K562 (cell line): Measurements from ENCODE around the gene DIAPH3. TPM values are rescaled to one million over a fixed set of nuclear protein-coding genes. Genes with fewer than 3 reads are reported as not detected.

Experiments
- ATAC-seq: fragments of 200-7000 bp; cut with Tn5 transposase; 3 replicates; pipeline ENCODE4 v1.9.1; 2020; ENCODE audit warnings: moderate library complexity
- BruUV-seq: library from RNA; stranded (reverse); fragments of 400-500 nt; replicated peaks from 2 replicates; lab custom pipeline; 2021; lab: Mats Ljungman, UMichigan
- CTCF ChIA-PET: fragments of 300-600 bp; formaldehyde crosslinking; extraction: SDS; loops from one replicate; lab custom pipeline; 2021; ENCODE audit warnings: low intra/inter-chr PET ratio; lab: Yijun Ruan, JAX
- POLR2A ChIA-PET: fragments of 300-600, 350-650 bp; sonication (Branson Sonifier 250); formaldehyde crosslinking; extraction: SDS; loops from one replicate; lab custom pipeline; 2021; ENCODE audit warnings: antibody characterized with exemption, inconsistent platforms; lab: Yijun Ruan, JAX
- DNase-seq, 4 experiments: peaks; one replicate each; pipeline versions ENCODE4 v3.0.0 to v3.0.0-alpha.2; 2011 to 2018; ENCODE audit warnings: low spot score in 3 of 4, mixed read lengths in 3 of 4; ENCODE audit errors: extremely low read depth in 1 of 4
- FAIRE-seq: peaks from 2 replicates; lab custom pipeline; 2011; peaks lifted over from hg19 to GRCh38; lab: Jason Lieb, UNC
- H2AFZ ChIP-seq: 2 replicates; pipeline ENCODE4 v1.6.0; 2011; ENCODE audit warnings: low read depth, low read length, control low read depth, inconsistent platforms
- H3K27ac ChIP-seq: fragments of 200-600 bp; 3 replicates; pipeline ENCODE4 v1.8.0; 2011; ENCODE audit warnings: low read depth, mild to moderate bottlenecking, control low read depth, inconsistent platforms, low read length, moderate library complexity, mixed read lengths; ENCODE audit errors: extremely low read depth
- H3K27me3 ChIP-seq, 2 experiments: fragments of 300-600 bp in 1 of 2; 2 replicates in 1 of 2; 3 replicates in 1 of 2; pipeline versions ENCODE4 v1.6.0 to v1.8.0; 2011; ENCODE audit warnings: inconsistent platforms in 2 of 2, low read length in 2 of 2, mild to moderate bottlenecking in 1 of 2, mixed read lengths in 1 of 2, moderate library complexity in 1 of 2; ENCODE audit not compliant: control insufficient read depth in 2 of 2, insufficient read depth in 2 of 2
- H3K36me3 ChIP-seq: fragments of 300-600 bp; 3 replicates; pipeline ENCODE4 v1.8.0; 2011; ENCODE audit warnings: mild to moderate bottlenecking, low read length, inconsistent platforms; ENCODE audit not compliant: control insufficient read depth, insufficient read depth
- H3K4me1 ChIP-seq, 2 experiments: fragments of 200-600 bp in 1 of 2; replicated peaks in 1 of 2; 2 replicates in 1 of 2; 3 replicates in 1 of 2; pipeline versions ENCODE4 v1.5.1 to v1.8.0; 2011; ENCODE audit warnings: inconsistent platforms in 2 of 2, low read length in 2 of 2, mild to moderate bottlenecking in 1 of 2, mixed read lengths in 1 of 2, moderate library complexity in 1 of 2; ENCODE audit not compliant: control insufficient read depth in 2 of 2, insufficient read depth in 2 of 2
- H3K4me2 ChIP-seq: 2 replicates; pipeline ENCODE4 v1.6.1; 2011; ENCODE audit warnings: low read length, control low read depth, inconsistent platforms, mixed read lengths; ENCODE audit not compliant: insufficient read depth
- H3K4me3 ChIP-seq: fragments of 200-600 bp; sonication (generic), shearing (Covaris generic); 2 replicates; pipeline ENCODE4 v1.5.1; 2016; ENCODE audit warnings: control low read depth, inconsistent platforms
- H3K79me2 ChIP-seq: fragments of 200-600 bp; 3 replicates; pipeline ENCODE4 v1.8.0; 2011; ENCODE audit warnings: low read length, inconsistent platforms; ENCODE audit not compliant: control insufficient read depth, insufficient read depth
- H3K9ac ChIP-seq, 2 experiments: 2 replicates each; pipeline versions ENCODE4 v1.6.0 to v1.6.1; 2011; ENCODE audit warnings: low read depth in 2 of 2, low read length in 2 of 2, control low read depth in 1 of 2, inconsistent platforms in 1 of 2, mild to moderate bottlenecking in 1 of 2, mixed read lengths in 1 of 2; ENCODE audit not compliant: insufficient read depth in 1 of 2
- H3K9me1 ChIP-seq: one replicate; pipeline ENCODE4 v1.6.0; 2011; ENCODE audit warnings: inconsistent platforms, mild to moderate bottlenecking, low read length, moderate library complexity; ENCODE audit not compliant: control insufficient read depth, insufficient read depth
- H3K9me3 ChIP-seq: replicated peaks from 2 replicates; pipeline ENCODE4 v1.5.1; 2011; ENCODE audit warnings: low read depth, low read length, inconsistent platforms; ENCODE audit not compliant: control insufficient read depth, insufficient read depth
- H4K20me1 ChIP-seq: replicated peaks from 2 replicates; pipeline ENCODE4 v1.6.1; 2011; ENCODE audit warnings: low read length, inconsistent platforms, mixed read lengths; ENCODE audit not compliant: control insufficient read depth, insufficient read depth
- CHCHD3 ChIP-seq: fragments of 250-450 bp; sonication (Bioruptor Pico); IDR thresholded peaks from 2 replicates; pipeline ENCODE4 v2.1.2; 2022; ENCODE audit warnings: mild to moderate bottlenecking
- E2F6 ChIP-seq, 2 experiments: IDR thresholded peaks; 2 replicates each; pipeline ENCODE4 v1.6.1; 2011; ENCODE audit warnings: borderline replicate concordance in 1 of 2, control low read depth in 1 of 2, low read depth in 1 of 2, low read length in 1 of 2, mild to moderate bottlenecking in 1 of 2, mixed read lengths in 1 of 2, moderate library complexity in 1 of 2; ENCODE audit not compliant: insufficient read depth in 1 of 2, insufficient read length in 1 of 2, poor library complexity in 1 of 2, severe bottlenecking in 1 of 2; ENCODE audit errors: extremely low read depth in 1 of 2
- GABPA ChIP-seq: fragments of 200-800 bp; sonication (Bioruptor generic); conservative IDR thresholded peaks from 2 replicates; pipeline ENCODE4 v1.6.1; 2016; ENCODE audit warnings: low read depth, missing genetic modification characterization, missing compliant biosample characterization
- GTF2B ChIP-seq: IDR thresholded peaks from 2 replicates; pipeline ENCODE4 v1.6.1; 2011; ENCODE audit not compliant: insufficient read length; ENCODE audit errors: extremely low read depth
- HLTF ChIP-seq: fragments of 450-650 bp; IDR thresholded peaks from 2 replicates; pipeline ENCODE4 v1.6.1; 2016
- KLF13 ChIP-seq: fragments of 450-650 bp; IDR thresholded peaks from 2 replicates; pipeline ENCODE4 v1.6.1; 2016; ENCODE audit warnings: missing genetic modification characterization, low read depth, mild to moderate bottlenecking, missing compliant biosample characterization, moderate library complexity, borderline replicate concordance
- NFRKB ChIP-seq: fragments of 450-650 bp; IDR thresholded peaks from 2 replicates; pipeline ENCODE4 v1.6.1; 2016; ENCODE audit warnings: low read depth
- NFYB ChIP-seq: IDR thresholded peaks from 2 replicates; pipeline ENCODE4 v1.6.1; 2011; ENCODE audit warnings: mild to moderate bottlenecking, moderate library complexity; ENCODE audit not compliant: insufficient read length; ENCODE audit errors: extremely low read depth
- PHF20 ChIP-seq: fragments of 450-650 bp; IDR thresholded peaks from 2 replicates; pipeline ENCODE4 v1.6.1; 2018; ENCODE audit not compliant: partially characterized antibody
- PREB ChIP-seq: sonication (generic); formaldehyde crosslinking; IDR thresholded peaks from 2 replicates; pipeline ENCODE4 v1.8.1; 2023; ENCODE audit warnings: mild to moderate bottlenecking, missing genetic modification reagents
- RAD51 ChIP-seq: fragments of 450-650 bp; IDR thresholded peaks from 2 replicates; pipeline ENCODE4 v1.7.1; 2016; ENCODE audit warnings: low read depth, mild to moderate bottlenecking, borderline replicate concordance
- ZFP91 ChIP-seq: sonication (generic); formaldehyde crosslinking; IDR thresholded peaks from 2 replicates; pipeline ENCODE4 v1.8.0; 2022; ENCODE audit warnings: mild to moderate bottlenecking, missing genetic modification reagents
- ZNF785 ChIP-seq: fragments of 250-450 bp; sonication (Bioruptor Pico); IDR thresholded peaks from 2 replicates; pipeline ENCODE4 v1.4.0; 2020; ENCODE audit warnings: mild to moderate bottlenecking
- WGBS: fragments of 100-300 bp; shearing (Covaris generic); methylation state at CpG from one replicate; pipeline ENCODE4 v1.1.6; 2016; ENCODE audit warnings: low coverage, mixed read lengths; ENCODE audit not compliant: insufficient coverage; ENCODE audit errors: missing lambda C conversion rate; 5-methylcytosine and 5-hydroxymethylcytosine counted together
- in situ Hi-C: fragments of 300-500 bp; cut with MboI; formaldehyde crosslinking; loops from 4 replicates; pipeline ENCODE4 v1.15.0; 2018; ENCODE audit warnings: inconsistent platforms, mixed read lengths
- intact Hi-C: fragments of 100-400 bp; cut with micrococcal nuclease; formaldehyde crosslinking; loops from 2 replicates; pipeline ENCODE4 v1.14.2; 2022
- polyA plus RNA-seq, 8 experiments: library from polyadenylated mRNA; depleted of rRNA in 4 of 8; stranded (reverse) in 5 of 8; unstranded in 3 of 8; fragments of >200 nt; fragmentation: Nextera tagmentation in 2 of 8; fragmentation: Illumina TruSeq in 1 of 8; extraction: Ambion mirVana in 2 of 8; extraction: Trizol in 1 of 8; gene quantifications; 2 replicates each; pipeline versions ENCODE4 v1.2.1 to v1.2.3, GENCODE V29; 2011 to 2014; ENCODE audit warnings: inconsistent platforms in 1 of 8, missing spikeins in 1 of 8
- total RNA-seq, 7 experiments: library from RNA; depleted of rRNA in 6 of 7; stranded (reverse); fragments of >200 nt in 6 of 7; fragmentation: Illumina TruSeq in 2 of 7; extraction: Trizol in 2 of 7; gene quantifications; 2 replicates each; pipeline versions ENCODE4 v1.2.1 to v1.2.3, GENCODE V29; 2011 to 2021; ENCODE audit warnings: low replicate concordance in 1 of 7

The DIAPH3 gene
- total and polyA plus RNA-seq, 9 of the 15 experiments (the other 6 are each of a cell fraction or from before 2014, with no cell fraction given), result 9.0 to 18.7 (median 14.7) TPM

GRCh38 chr13:59946944-59947343 is 216.8 kb downstream of the DIAPH3 start:
- Histone ChIP-seq H3K9me3 (no peaks in the 10 kb centered on the region), H3K4me2 (no peak overlapping the region), H3K4me1 (no peaks in the 10 kb centered on the region), H3K9me1 (no peaks in the 10 kb centered on the region), H3K27ac (no peak overlapping the region), H2AFZ (no peak overlapping the region), H3K36me3 (no peaks in the 10 kb centered on the region), H3K79me2 (no peaks in the 10 kb centered on the region), H3K4me3 (no peak overlapping the region), H3K27me3 (no peaks in the 10 kb centered on the region), H3K9ac (no peak overlapping the region), H4K20me1 (no peaks in the 10 kb centered on the region)
- CTCF ChIA-PET, result no interaction called here
- POLR2A ChIA-PET, result interaction anchor here (0.8 kb wide), 1 partner anchor 227 kb away, joined by 3 read pairs; no protein-coding TSS in a partner anchor
- BruUV-seq, result no TSS peak
- ATAC-seq (no peak), FAIRE-seq (no peak), DNase-seq (no peak)
- 26% methylated on average over 4 of the region's 4 CpGs for WGBS
- intact Hi-C loops (no loop called here), in situ Hi-C loops (no loop called here)
- TF ChIP-seq ZFP91 (CRISPR knock-in tag) (no peak), PHF20 (no peak), RAD51 (no peak), GTF2B (no peak), NFRKB (no peak), HLTF (no peak), CHCHD3 (CRISPR knock-in tag) (no peak), NFYB (no peak), ZNF785 (no peak), GABPA (tag) (no peak), PREB (CRISPR knock-in tag) (no peak), KLF13 (tag) (no peak), E2F6 (IDR thresholded peaks at IDR 0.05; ENCODE audit: borderline replicate concordance in 1 of 2, extremely low read depth in 1 of 2, insufficient read depth in 1 of 2, insufficient read length in 1 of 2, low read depth in 1 of 2, low read length in 1 of 2, poor library complexity in 1 of 2, severe bottlenecking in 1 of 2) (no peak)
